B cell (primary cell): ENCODE measurements around the gene HINFP.

Source experiments
- CTCF ChIP-seq: fragments of 200-600 bp; IDR thresholded peaks from one replicate; pipeline ENCODE4 v1.8.0; 2022; ENCODE audit warnings: antibody characterized with exemption, mild to moderate bottlenecking
- EZH2 ChIP-seq: IDR thresholded peaks from 2 replicates; pipeline ENCODE4 v1.6.1; 2012; ENCODE audit warnings: borderline replicate concordance, low read depth, mild to moderate bottlenecking, moderate library complexity, low read length; ENCODE audit not compliant: insufficient read depth, poor library complexity, severe bottlenecking

GRCh38 chr11:119087123-119087522 lies 34.3 kb upstream of the HINFP start:
- TF ChIP-seq CTCF (no peak), EZH2 (no peak)
